Measurements from ENCODE around the gene HOXC12. TPM values are rescaled to one million over a fixed set of nuclear protein-coding genes. Genes with fewer than 3 reads are reported as not detected.
A peak's percentile ranks its signal among the peaks of the same experiment; 100 is the strongest.

Gene HOXC12
- total RNA-seq, 1 donor from 2014 or later = not detected

- H3K27me3 Mint-ChIP-seq (ENCODE audit: low read depth, unreplicated experiment) = peaks cover 85% of the 10 kb centered on the region
- no peak overlapping the region for H3K4me3 ChIP-seq (ENCODE audit: insufficient read depth, low read depth, low read length)
- H3K36me3 ChIP-seq (ENCODE audit: insufficient read depth, low read length) = no peaks in the 10 kb centered on the region
- no peaks in the 10 kb centered on the region for H3K9me3 ChIP-seq (ENCODE audit: insufficient read depth, low read depth, low read length)
- DNase-seq (ENCODE audit: low read depth) (no peak), FAIRE-seq (no peak)
- peaks cover 22% of the 10 kb centered on the region for H3K9me3 Mint-ChIP-seq (ENCODE audit: unreplicated experiment)
- H3K27ac Mint-ChIP-seq (ENCODE audit: unreplicated experiment) = peak overlapping the region; percentile 58
- no peak overlapping the region for H3K9ac ChIP-seq (ENCODE audit: low read length)
- H3K4me1 Mint-ChIP-seq (ENCODE audit: low read depth, unreplicated experiment) = no peaks in the 10 kb centered on the region
- no peaks in the 10 kb centered on the region for H4K20me1 ChIP-seq (ENCODE audit: insufficient read depth, low read length)
- H3K4me2 ChIP-seq (ENCODE audit: low read length) = no peak overlapping the region
- no peaks in the 10 kb centered on the region for H3K79me2 ChIP-seq (ENCODE audit: insufficient read depth, low read length)
- peaks cover 90% of the 10 kb centered on the region for H3K27me3 ChIP-seq (ENCODE audit: insufficient read depth, low read length)
- H3K4me3 Mint-ChIP-seq (ENCODE audit: unreplicated experiment) = no peak overlapping the region
- no peak for TF ChIP-seq EZH2 (IDR thresholded peaks at IDR 0.05; ENCODE audit: insufficient read depth, low read length)
- TF ChIP-seq CTCF (IDR thresholded peaks at IDR 0.05; ENCODE audit: insufficient read depth, low read depth, low read length) = no peak
- no peaks in the 10 kb centered on the region for H3K4me1 ChIP-seq (ENCODE audit: insufficient read depth, low read length)
- H3K36me3 Mint-ChIP-seq (ENCODE audit: low read depth, unreplicated experiment) = no peaks in the 10 kb centered on the region
- H3K27ac ChIP-seq (ENCODE audit: low read depth, low read length) = no peak overlapping the region
- H2AFZ ChIP-seq (ENCODE audit: low read depth, low read length) = no peak overlapping the region
Measured at GRCh38 chr12:53982648-53983567, 28.2 kb downstream of the HOXC12 start.

- no peaks in the 10 kb centered on the region for H3K36me3 ChIP-seq (ENCODE audit: insufficient read depth, low read length)
- H3K4me3 Mint-ChIP-seq (ENCODE audit: unreplicated experiment) = no peak overlapping the region
- H4K20me1 ChIP-seq (ENCODE audit: insufficient read depth, low read length) = no peaks in the 10 kb centered on the region
- no peak for FAIRE-seq
- no peaks in the 10 kb centered on the region for H3K36me3 Mint-ChIP-seq (ENCODE audit: low read depth, unreplicated experiment)
- no peak overlapping the region for H3K4me3 ChIP-seq (ENCODE audit: insufficient read depth, low read depth, low read length)
- no peak for DNase-seq (ENCODE audit: low read depth)
- H3K27me3 Mint-ChIP-seq (ENCODE audit: low read depth, unreplicated experiment) = peaks cover 85% of the 10 kb centered on the region
- H3K9me3 Mint-ChIP-seq (ENCODE audit: unreplicated experiment) = peaks cover 20% of the 10 kb centered on the region
- H3K4me1 ChIP-seq (ENCODE audit: insufficient read depth, low read length) = no peaks in the 10 kb centered on the region
- no peak overlapping the region for H3K9ac ChIP-seq (ENCODE audit: low read length)
- H3K4me2 ChIP-seq (ENCODE audit: low read length) = no peak overlapping the region
- H3K9me3 ChIP-seq (ENCODE audit: insufficient read depth, low read depth, low read length) = no peaks in the 10 kb centered on the region
- no peak overlapping the region for H3K27ac ChIP-seq (ENCODE audit: low read depth, low read length)
- TF ChIP-seq EZH2 (IDR thresholded peaks at IDR 0.05; ENCODE audit: insufficient read depth, low read length) (no peak), CTCF (IDR thresholded peaks at IDR 0.05; ENCODE audit: insufficient read depth, low read depth, low read length) (no peak)
- H3K79me2 ChIP-seq (ENCODE audit: insufficient read depth, low read length) = no peaks in the 10 kb centered on the region
- no peak overlapping the region for H2AFZ ChIP-seq (ENCODE audit: low read depth, low read length)
- peak overlapping the region; percentile 58 for H3K27ac Mint-ChIP-seq (ENCODE audit: unreplicated experiment)
- H3K4me1 Mint-ChIP-seq (ENCODE audit: low read depth, unreplicated experiment) = no peaks in the 10 kb centered on the region
- H3K27me3 ChIP-seq (ENCODE audit: insufficient read depth, low read length) = peaks cover 92% of the 10 kb centered on the region
Measured at GRCh38 chr12:53983568-53983949, 28.9 kb downstream of the HOXC12 start.

Data from astrocyte (in vitro differentiated cells and primary cell).